ENCODE data around the gene PKHD1. TPM values are rescaled to one million over a fixed set of nuclear protein-coding genes. Genes with fewer than 3 reads are reported as not detected.
"Not testable (repeated sequence)": the region's sequence is repeated elsewhere in the genome, so short reads cannot be mapped to it uniquely, and the experiment has no call there.

The PKHD1 gene
- total RNA-seq, 1 donor from 2014 or later, result not detected

- no peak for DNase-seq (ENCODE audit: low read depth, low spot score)
These were observed 87.3 kb downstream of the PKHD1 start for GRCh38 chr6:52000064-52000463.

GRCh38 chr6:51996296-51996947, 91.0 kb downstream of the PKHD1 start:
- no peak for DNase-seq (ENCODE audit: low read depth, low spot score)

GRCh38 chr6:51995214-51995755, 92.1 kb downstream of the PKHD1 start:
- DNase-seq (ENCODE audit: low read depth, low spot score), result no peak

GRCh38 chr6:51992876-51993275, 94.5 kb downstream of the PKHD1 start:
- no peak for DNase-seq (ENCODE audit: low read depth, low spot score)

GRCh38 chr6:51989789-51990188, 97.6 kb downstream of the PKHD1 start:
- no peak for DNase-seq (ENCODE audit: low read depth, low spot score)

- no peak for DNase-seq (ENCODE audit: low read depth, low spot score)
These were observed 100.5 kb downstream of the PKHD1 start for GRCh38 chr6:51986864-51987263.

- DNase-seq (ENCODE audit: low read depth, low spot score), result no peak
These were observed 103.8 kb downstream of the PKHD1 start for GRCh38 chr6:51983564-51983963.

- not testable (repeated sequence) for DNase-seq (ENCODE audit: low read depth, low spot score)
These were observed 104.7 kb downstream of the PKHD1 start for GRCh38 chr6:51982695-51983094.

GRCh38 chr6:51976374-51976773, 111.0 kb downstream of the PKHD1 start:
- no peak for DNase-seq (ENCODE audit: low read depth, low spot score)

- DNase-seq (ENCODE audit: low read depth, low spot score), result no peak
These were observed 114.8 kb downstream of the PKHD1 start for GRCh38 chr6:51972659-51973058.

GRCh38 chr6:51968265-51968664, 119.1 kb downstream of the PKHD1 start:
- DNase-seq (ENCODE audit: low read depth, low spot score), result no peak

GRCh38 chr6:51965222-51965801, 122.1 kb downstream of the PKHD1 start:
- DNase-seq (ENCODE audit: low read depth, low spot score), result no peak

GRCh38 chr6:51963980-51964379, 123.4 kb downstream of the PKHD1 start:
- DNase-seq (ENCODE audit: low read depth, low spot score), result no peak

- DNase-seq (ENCODE audit: low read depth, low spot score), result no peak
These were observed 125.1 kb downstream of the PKHD1 start for GRCh38 chr6:51962354-51962753.

GRCh38 chr6:51960419-51960818, 127.0 kb downstream of the PKHD1 start:
- DNase-seq (ENCODE audit: low read depth, low spot score), result no peak

- DNase-seq (ENCODE audit: low read depth, low spot score), result peak; percentile 19
These were observed 127.5 kb downstream of the PKHD1 start for GRCh38 chr6:51959744-51960383.

GRCh38 chr6:51954681-51955080, 132.7 kb downstream of the PKHD1 start:
- DNase-seq (ENCODE audit: low read depth, low spot score), result no peak

- DNase-seq (ENCODE audit: low read depth, low spot score), result no peak
These were observed 134.2 kb downstream of the PKHD1 start for GRCh38 chr6:51953246-51953645.

- DNase-seq (ENCODE audit: low read depth, low spot score), result no peak
These were observed 135.5 kb downstream of the PKHD1 start for GRCh38 chr6:51951924-51952323.

GRCh38 chr6:51949526-51949925, 137.9 kb downstream of the PKHD1 start:
- no peak for DNase-seq (ENCODE audit: low read depth, low spot score)

- not testable (repeated sequence) for DNase-seq (ENCODE audit: low read depth, low spot score)
These were observed 147.7 kb downstream of the PKHD1 start for GRCh38 chr6:51939695-51940094.

GRCh38 chr6:51936531-51937290, 150.7 kb downstream of the PKHD1 start:
- no peak for DNase-seq (ENCODE audit: low read depth, low spot score)

Data from pulmonary artery endothelial cell (primary cell).